GM23248 (cell line): ENCODE data around the gene LILRA6.
"Not testable (repeated sequence)": the region's sequence is repeated elsewhere in the genome, so short reads cannot be mapped to it uniquely, and the experiment has no call there.

Source experiments
- EZH2 ChIP-seq: fragments of 200-600 bp; sonication (generic); IDR thresholded peaks from 2 replicates; pipeline ENCODE4 v1.6.1; 2018; ENCODE audit warnings: antibody characterized with exemption, mild to moderate bottlenecking; ENCODE audit not compliant: insufficient read depth, poor library complexity, severe bottlenecking
- EZH2phosphoT487 ChIP-seq: fragments of 200-600 bp; sonication (generic); IDR thresholded peaks from 2 replicates; pipeline ENCODE4 v1.6.1; 2018; ENCODE audit warnings: antibody characterized with exemption, moderate library complexity, mild to moderate bottlenecking, low read depth; ENCODE audit not compliant: insufficient read depth

- not testable (repeated sequence) for TF ChIP-seq EZH2, EZH2phosphoT487
Observed at GRCh38 chr19:54207193-54207592, 35.4 kb downstream of the LILRA6 start.
